Suprapubic skin (tissue), 4 donors: ENCODE measurements around the gene PSMD12. TPM values are rescaled to one million over a fixed set of nuclear protein-coding genes. Genes with fewer than 3 reads are reported as not detected.
"Not testable (repeated sequence)": the region's sequence is repeated elsewhere in the genome, so short reads cannot be mapped to it uniquely, and the experiment has no call there.

Source experiments
- DNase-seq, 2 donors: peaks; one replicate each; pipeline ENCODE4 v3.0.0-alpha.2; 2019; ENCODE audit warnings: low spot score in 2 of 2
- H3K27ac ChIP-seq: fragments of 200-600 bp; sonication (generic); one replicate; pipeline ENCODE4 v1.5.1; 2019
- H3K27me3 ChIP-seq: fragments of 200-600 bp; sonication (generic); one replicate; pipeline ENCODE4 v1.5.1; 2019
- H3K36me3 ChIP-seq: fragments of 200-600 bp; sonication (generic); one replicate; pipeline ENCODE4 v1.5.1; 2019
- H3K4me1 ChIP-seq: fragments of 200-600 bp; sonication (generic); one replicate; pipeline ENCODE4 v1.5.1; 2019
- H3K4me3 ChIP-seq: fragments of 200-600 bp; sonication (generic); one replicate; pipeline ENCODE4 v1.5.1; 2019; ENCODE audit warnings: mild to moderate bottlenecking
- H3K9me3 ChIP-seq: fragments of 200-600 bp; sonication (generic); one replicate; pipeline ENCODE4 v1.5.1; 2019
- EP300 ChIP-seq: sonication (generic); formaldehyde crosslinking; IDR thresholded peaks from one replicate; pipeline ENCODE4 v1.6.1; 2017; ENCODE audit warnings: antibody characterized with exemption
- POLR2A ChIP-seq, 2 donors: fragments of 450-650 bp; IDR thresholded peaks; one replicate each; pipeline ENCODE4 v1.6.1; 2017; ENCODE audit warnings: antibody characterized with exemption in 2 of 2, mild to moderate bottlenecking in 2 of 2, moderate library complexity in 2 of 2
- POLR2AphosphoS5 ChIP-seq, 3 donors: sonication (generic); formaldehyde crosslinking; IDR thresholded peaks; one replicate each; pipeline ENCODE4 v1.6.1; 2017; ENCODE audit warnings: antibody characterized with exemption in 3 of 3
- whole genome bisulfite sequencing: methylation state at CpG from one replicate; pipeline ENCODE4 v1.1.5; 2018; 5-methylcytosine and 5-hydroxymethylcytosine counted together
- total RNA-seq, 4 donors: library from RNA; depleted of rRNA; stranded (reverse); fragments of >200 nt; gene quantifications; one replicate each; pipeline ENCODE4 v1.1.0, GENCODE V29; 2016
- TF ChIP-seq, protein P1 (sequence below), 2 donors: fragments of 200-600 bp in 1 of 2; fragments of 450-650 bp in 1 of 2; sonication (generic) in 1 of 2; IDR thresholded peaks; one replicate each; pipeline ENCODE4 v1.5.1; 2016 to 2019; ENCODE audit warnings: antibody characterized with exemption in 2 of 2, mild to moderate bottlenecking in 1 of 2, moderate library complexity in 1 of 2

The PSMD12 gene
- total RNA-seq, 4 donors from 2014 or later: 25.0 to 31.4 (median 27.8) TPM

DNA sequence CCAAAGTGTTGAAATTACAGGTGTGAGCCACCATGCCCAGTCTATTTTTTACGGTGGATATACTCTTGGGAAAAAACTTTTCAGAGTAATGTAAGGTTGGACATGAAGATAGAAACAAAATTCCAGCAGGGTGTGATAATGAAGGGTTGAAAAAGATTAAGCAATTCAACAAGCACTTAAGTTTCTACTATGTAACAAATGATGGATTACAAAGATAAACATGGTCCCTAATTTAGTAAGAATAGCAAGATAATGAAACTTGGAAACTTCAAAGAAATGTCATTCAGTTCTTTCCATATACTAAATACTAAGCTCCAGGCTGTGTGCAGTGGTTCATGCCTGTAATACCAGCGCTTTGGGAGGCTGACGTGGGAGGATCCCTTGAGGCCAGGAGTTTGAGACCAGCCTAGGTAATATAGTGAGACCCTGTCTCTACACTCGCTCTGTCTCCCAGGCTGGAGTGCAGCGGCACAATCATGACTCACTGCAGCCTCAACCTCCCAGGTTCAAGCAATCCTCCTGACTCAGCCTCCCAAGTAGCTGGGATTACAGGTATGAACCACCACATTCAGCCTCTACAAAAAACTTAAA, 31.0 kb downstream of the PSMD12 start:
- no peaks in the 10 kb centered on the region for H3K4me1 ChIP-seq
- H3K36me3 ChIP-seq: no peaks in the 10 kb centered on the region
- WGBS: 86% methylated on average over 5 of the region's 5 CpGs
- DNase-seq: no peak
- H3K4me3 ChIP-seq: no peak overlapping the region
- TF ChIP-seq EP300 (no peak), POLR2AphosphoS5 (IDR thresholded peaks at IDR 0.05) (no peak), POLR2A (IDR thresholded peaks at IDR 0.05) (no peak)
- no peak overlapping the region for H3K27ac ChIP-seq
- H3K27me3 ChIP-seq: no peaks in the 10 kb centered on the region
- no peaks in the 10 kb centered on the region for H3K9me3 ChIP-seq

DNA sequence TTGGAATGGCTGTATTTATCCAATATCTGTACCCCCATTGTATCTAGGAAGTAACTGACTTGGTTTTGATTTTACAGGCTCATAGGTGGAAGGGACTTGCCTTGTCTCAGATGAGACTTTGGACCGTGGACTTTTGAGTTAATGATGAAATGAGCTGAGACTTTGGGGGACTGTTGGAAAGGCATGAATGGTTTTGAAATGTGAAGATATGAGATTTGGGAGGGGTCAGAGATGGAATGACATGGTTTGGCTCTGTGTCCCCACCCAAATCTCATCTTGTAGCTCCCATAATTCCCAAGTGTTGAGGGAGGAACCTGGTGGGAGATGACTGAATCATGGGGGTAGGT, 34.2 kb downstream of the PSMD12 start:
- not testable (repeated sequence) for H3K27ac ChIP-seq, DNase-seq
- WGBS: 96% methylated on average over 1 of the region's 1 CpG

DNA sequence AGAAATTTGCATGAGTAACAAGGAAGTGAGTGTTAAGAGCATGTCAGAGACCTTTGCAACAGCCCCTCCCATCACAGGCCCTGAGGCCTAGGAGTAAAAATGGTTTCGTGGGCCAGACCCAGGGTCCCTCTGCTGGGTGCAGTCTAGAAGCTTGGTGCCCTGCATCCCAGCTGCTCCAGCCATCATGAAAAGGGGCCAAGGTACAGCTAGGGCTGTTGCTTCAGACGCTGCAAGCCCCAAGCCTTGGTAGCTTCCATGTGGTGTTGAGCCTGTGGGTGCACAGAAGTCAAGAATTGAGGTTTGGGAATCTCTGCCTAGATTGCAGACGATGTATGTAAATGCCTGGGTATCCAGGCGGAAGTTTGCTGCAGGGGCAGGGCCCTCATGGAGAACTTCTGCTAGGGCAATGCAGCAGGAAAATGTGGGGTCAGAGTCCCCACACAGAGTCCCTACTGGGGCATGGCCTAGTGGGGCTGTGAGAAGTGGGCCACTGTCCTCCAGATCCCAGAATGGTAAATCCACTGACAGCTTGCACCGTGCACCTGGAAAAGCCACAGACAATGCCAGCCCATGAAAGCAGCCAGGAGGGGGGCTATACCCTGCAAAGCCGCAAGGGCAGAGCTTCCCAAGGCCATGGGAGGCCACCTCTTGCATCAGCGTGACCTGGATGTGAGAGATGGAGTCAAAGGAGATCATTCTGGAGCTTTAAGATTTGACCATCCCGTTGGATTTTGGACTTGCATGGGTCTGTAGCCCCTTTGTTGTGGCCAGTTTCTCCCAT, 34.8 kb downstream of the PSMD12 start:
- not testable (repeated sequence) for H3K9me3 ChIP-seq, H3K4me1 ChIP-seq, H3K36me3 ChIP-seq, H3K27ac ChIP-seq, H3K4me3 ChIP-seq, H3K27me3 ChIP-seq, DNase-seq
- WGBS: 90% methylated on average over 7 of the region's 8 CpGs

More for the DNA sequence above, 34.2 kb downstream of the PSMD12 start:
- not testable (repeated sequence) for H3K4me3 ChIP-seq, H3K9me3 ChIP-seq, H3K27me3 ChIP-seq, H3K4me1 ChIP-seq, H3K36me3 ChIP-seq

DNA sequence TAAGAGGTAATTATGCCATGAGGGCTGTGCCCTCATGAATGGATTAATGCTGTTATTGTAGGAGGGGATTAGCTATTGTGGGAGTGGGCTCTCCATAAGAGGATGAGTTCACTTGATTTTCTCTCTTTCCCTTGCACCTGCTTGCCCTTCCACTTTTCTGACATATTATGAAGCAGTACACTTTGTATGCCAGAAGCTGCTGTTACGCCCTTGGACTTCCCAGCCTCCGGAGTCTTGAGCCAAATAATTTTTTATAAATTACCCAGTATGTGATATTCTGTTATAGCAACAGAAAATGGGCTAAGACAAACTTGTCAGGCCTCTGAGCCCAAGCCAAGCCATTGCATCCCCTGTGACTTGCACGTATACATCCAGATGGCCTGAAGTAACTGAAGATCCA, 38.4 kb downstream of the PSMD12 start:
- Histone ChIP-seq H3K27me3 (no peaks in the 10 kb centered on the region), H3K27ac (no peak overlapping the region), H3K4me1 (no peaks in the 10 kb centered on the region), H3K9me3 (peaks cover 2% of the 10 kb centered on the region), H3K4me3 (no peak overlapping the region), H3K36me3 (no peaks in the 10 kb centered on the region)
- no peak for DNase-seq
- WGBS: 64% methylated on average over 3 of the region's 3 CpGs
- TF ChIP-seq POLR2A (IDR thresholded peaks at IDR 0.05) (no peak), POLR2AphosphoS5 (IDR thresholded peaks at IDR 0.05) (no peak), EP300 (no peak)
- TF ChIP-seq, protein P1, sequence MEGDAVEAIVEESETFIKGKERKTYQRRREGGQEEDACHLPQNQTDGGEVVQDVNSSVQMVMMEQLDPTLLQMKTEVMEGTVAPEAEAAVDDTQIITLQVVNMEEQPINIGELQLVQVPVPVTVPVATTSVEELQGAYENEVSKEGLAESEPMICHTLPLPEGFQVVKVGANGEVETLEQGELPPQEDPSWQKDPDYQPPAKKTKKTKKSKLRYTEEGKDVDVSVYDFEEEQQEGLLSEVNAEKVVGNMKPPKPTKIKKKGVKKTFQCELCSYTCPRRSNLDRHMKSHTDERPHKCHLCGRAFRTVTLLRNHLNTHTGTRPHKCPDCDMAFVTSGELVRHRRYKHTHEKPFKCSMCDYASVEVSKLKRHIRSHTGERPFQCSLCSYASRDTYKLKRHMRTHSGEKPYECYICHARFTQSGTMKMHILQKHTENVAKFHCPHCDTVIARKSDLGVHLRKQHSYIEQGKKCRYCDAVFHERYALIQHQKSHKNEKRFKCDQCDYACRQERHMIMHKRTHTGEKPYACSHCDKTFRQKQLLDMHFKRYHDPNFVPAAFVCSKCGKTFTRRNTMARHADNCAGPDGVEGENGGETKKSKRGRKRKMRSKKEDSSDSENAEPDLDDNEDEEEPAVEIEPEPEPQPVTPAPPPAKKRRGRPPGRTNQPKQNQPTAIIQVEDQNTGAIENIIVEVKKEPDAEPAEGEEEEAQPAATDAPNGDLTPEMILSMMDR (IDR thresholded peaks at IDR 0.05): no peak

DNA sequence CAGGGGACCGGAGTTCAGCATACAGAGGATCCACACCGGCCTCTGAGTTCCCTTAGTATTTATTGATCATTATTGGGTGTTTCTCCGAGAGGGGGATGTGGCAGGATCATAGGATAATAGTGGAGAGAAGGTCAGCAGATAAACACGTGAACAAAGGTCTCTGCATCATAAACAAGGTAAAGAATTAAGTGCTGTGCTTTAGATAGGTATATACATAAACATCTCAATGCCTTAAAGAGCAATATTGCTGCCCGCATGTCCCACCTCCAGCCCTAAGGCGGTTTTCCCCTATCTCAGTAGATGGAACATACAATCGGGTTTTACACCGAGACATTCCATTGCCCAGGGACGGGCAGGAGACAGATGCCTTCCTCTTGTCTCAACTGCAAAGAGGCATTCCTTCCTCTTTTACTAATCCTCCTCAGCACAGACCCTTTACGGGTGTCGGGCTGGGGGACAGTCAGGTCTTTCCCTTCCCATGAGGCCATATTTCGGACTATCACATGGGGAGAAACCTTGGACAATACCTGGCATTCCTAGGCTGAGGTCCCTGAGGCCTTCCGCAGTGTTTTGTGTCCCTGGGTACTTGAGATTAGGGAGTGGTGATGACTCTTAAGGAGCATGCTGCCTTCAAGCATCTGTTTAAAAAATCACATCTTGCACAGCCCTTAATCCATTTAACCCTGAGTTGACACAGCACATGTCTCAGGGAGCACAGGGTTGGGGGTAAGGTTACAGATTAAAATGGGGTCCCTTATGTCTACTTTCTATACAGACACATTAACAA, 39.2 kb downstream of the PSMD12 start:
- WGBS: 84% methylated on average over 13 of the region's 13 CpGs
- DNase-seq, H3K9me3 ChIP-seq, H3K27ac ChIP-seq, H3K36me3 ChIP-seq, H3K4me1 ChIP-seq, H3K4me3 ChIP-seq, H3K27me3 ChIP-seq: not testable (repeated sequence)

DNA sequence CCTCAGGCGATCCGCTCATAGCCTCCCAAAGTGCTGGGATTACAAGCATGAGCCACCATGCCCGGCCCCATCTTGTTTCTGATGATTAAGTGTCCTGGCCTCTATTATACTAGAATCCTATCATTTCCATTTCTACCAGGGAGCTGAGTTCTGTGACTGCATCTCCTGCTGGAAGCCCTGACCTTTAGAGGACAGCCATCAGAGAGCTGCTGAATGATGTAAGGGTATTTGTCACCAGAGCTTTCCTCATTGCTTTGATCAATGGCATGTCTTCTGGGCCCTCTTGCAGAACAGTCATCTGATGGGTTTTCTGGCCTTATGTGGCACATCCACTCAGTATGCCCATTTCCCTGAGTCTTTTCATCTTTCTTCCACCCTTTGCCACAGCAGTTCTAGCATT, 39.9 kb downstream of the PSMD12 start:
- Histone ChIP-seq H3K4me3 (no peak overlapping the region), H3K27ac (no peak overlapping the region), H3K9me3 (peaks cover 2% of the 10 kb centered on the region), H3K36me3 (no peaks in the 10 kb centered on the region), H3K4me1 (no peaks in the 10 kb centered on the region), H3K27me3 (no peaks in the 10 kb centered on the region)
- TF ChIP-seq, protein P1 (IDR thresholded peaks at IDR 0.05): no peak
- TF ChIP-seq POLR2A (IDR thresholded peaks at IDR 0.05) (no peak), EP300 (no peak), POLR2AphosphoS5 (IDR thresholded peaks at IDR 0.05) (no peak)
- no peak for DNase-seq
- 86% methylated on average over 3 of the region's 3 CpGs for WGBS

DNA sequence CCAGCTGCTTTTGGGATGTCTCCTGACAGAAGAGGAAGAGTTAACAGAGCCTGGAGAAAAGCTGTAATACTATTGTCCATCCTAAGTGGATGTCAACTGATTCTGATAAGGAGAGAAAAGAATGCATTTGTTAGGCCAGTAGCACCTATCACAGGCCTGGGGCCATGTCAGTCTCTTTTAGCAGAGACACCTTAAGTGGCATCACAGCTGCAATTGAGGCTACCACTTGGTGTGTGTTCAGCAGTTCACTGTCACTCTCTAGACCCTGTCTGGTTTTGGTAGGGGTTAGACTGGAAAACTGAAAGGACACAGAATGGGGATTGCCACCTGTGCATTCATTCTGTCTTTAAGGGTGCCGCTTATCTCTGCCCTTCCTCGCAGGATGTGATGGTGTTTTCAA, 42.0 kb downstream of the PSMD12 start:
- WGBS: 94% methylated on average over 2 of the region's 2 CpGs
- DNase-seq: no peak
- H3K9me3 ChIP-seq: peaks cover 2% of the 10 kb centered on the region

More for the DNA sequence above, 42.0 kb downstream of the PSMD12 start:
- TF ChIP-seq POLR2AphosphoS5 (IDR thresholded peaks at IDR 0.05): no peak
- H3K4me3 ChIP-seq: no peak overlapping the region
- H3K4me1 ChIP-seq: no peaks in the 10 kb centered on the region
- no peak overlapping the region for H3K27ac ChIP-seq
- H3K27me3 ChIP-seq: no peaks in the 10 kb centered on the region
- H3K36me3 ChIP-seq: no peaks in the 10 kb centered on the region
